Ishikawa (cell line): ENCODE data around the gene PTPRA.

Source experiments
- CEBPB ChIP-seq: IDR thresholded peaks from 2 replicates; pipeline ENCODE4 v1.6.1; 2012
- CREB1 ChIP-seq: IDR thresholded peaks from 2 replicates; pipeline ENCODE4 v1.6.1; 2012; ENCODE audit warnings: low read depth
- EGR1 ChIP-seq: IDR thresholded peaks from 2 replicates; pipeline ENCODE4 v1.6.1; 2012
- EP300 ChIP-seq: IDR thresholded peaks from 2 replicates; pipeline ENCODE4 v1.6.1; 2012; ENCODE audit warnings: borderline replicate concordance
- FOXM1 ChIP-seq: IDR thresholded peaks from 2 replicates; pipeline ENCODE4 v1.6.1; 2012; ENCODE audit warnings: low read depth, borderline replicate concordance
- MAX ChIP-seq: IDR thresholded peaks from 2 replicates; pipeline ENCODE4 v1.6.1; 2012
- NFIC ChIP-seq: IDR thresholded peaks from 2 replicates; pipeline ENCODE4 v1.6.1; 2012
- RAD21 ChIP-seq: IDR thresholded peaks from 2 replicates; pipeline ENCODE4 v1.6.1; 2012; ENCODE audit warnings: low read depth
- REST ChIP-seq: IDR thresholded peaks from 2 replicates; pipeline ENCODE4 v1.6.1; 2012; ENCODE audit warnings: low read depth, mild to moderate bottlenecking
- TAF1 ChIP-seq: IDR thresholded peaks from 2 replicates; pipeline ENCODE4 v1.6.1; 2012; ENCODE audit warnings: low read depth, mild to moderate bottlenecking
- TCF12 ChIP-seq: IDR thresholded peaks from 2 replicates; pipeline ENCODE4 v1.6.1; 2012; ENCODE audit warnings: low read depth
- TEAD4 ChIP-seq: IDR thresholded peaks from 2 replicates; pipeline ENCODE4 v1.6.1; 2012
- YY1 ChIP-seq: IDR thresholded peaks from 2 replicates; pipeline ENCODE4 v1.6.1; 2012; ENCODE audit warnings: low read depth
- ZBTB7A ChIP-seq: IDR thresholded peaks from 2 replicates; pipeline ENCODE4 v1.6.1; 2012; ENCODE audit warnings: low read depth
- TF ChIP-seq, protein P1 (sequence below): IDR thresholded peaks from 2 replicates; pipeline ENCODE4 v1.6.1; 2012

Gene PTPRA

GRCh38 chr20:2993250-2993649 lies 120.0 kb downstream of the PTPRA start:
- TF ChIP-seq NFIC: no peak
- no peak for TF ChIP-seq EGR1
- TF ChIP-seq, protein P1, sequence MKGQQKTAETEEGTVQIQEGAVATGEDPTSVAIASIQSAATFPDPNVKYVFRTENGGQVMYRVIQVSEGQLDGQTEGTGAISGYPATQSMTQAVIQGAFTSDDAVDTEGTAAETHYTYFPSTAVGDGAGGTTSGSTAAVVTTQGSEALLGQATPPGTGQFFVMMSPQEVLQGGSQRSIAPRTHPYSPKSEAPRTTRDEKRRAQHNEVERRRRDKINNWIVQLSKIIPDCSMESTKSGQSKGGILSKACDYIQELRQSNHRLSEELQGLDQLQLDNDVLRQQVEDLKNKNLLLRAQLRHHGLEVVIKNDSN: no peak

GRCh38 chr20:2995796-2996195 lies 122.5 kb downstream of the PTPRA start:
- no peak for TF ChIP-seq CEBPB
- no peak for TF ChIP-seq EP300
- TF ChIP-seq RAD21: no peak
- no peak for TF ChIP-seq NFIC
- no peak for TF ChIP-seq TAF1
- TF ChIP-seq, protein P1: no peak
- TF ChIP-seq CREB1: no peak
- no peak for TF ChIP-seq TCF12
- no peak for TF ChIP-seq ZBTB7A
- TF ChIP-seq FOXM1: no peak

DNA sequence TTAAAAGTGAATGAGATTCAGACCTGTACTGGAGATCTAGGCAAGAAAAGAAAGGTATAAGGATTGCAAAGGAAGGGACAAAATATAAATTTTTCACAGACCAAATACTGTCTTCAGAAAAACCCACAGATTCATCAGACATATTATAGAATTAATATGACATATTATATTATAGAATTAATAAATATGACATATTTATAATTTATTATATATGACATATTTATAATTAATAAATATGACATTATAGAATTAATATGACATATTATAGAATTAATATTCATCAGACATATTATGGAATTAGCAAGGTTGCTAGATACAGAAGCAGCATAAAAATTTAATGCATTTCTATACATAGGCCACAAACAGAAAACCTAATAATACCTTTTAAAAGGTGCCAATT lies 125.4 kb downstream of the PTPRA start:
- no peak for TF ChIP-seq ZBTB7A
- TF ChIP-seq CREB1: no peak
- TF ChIP-seq TEAD4: no peak
- no peak for TF ChIP-seq FOXM1
- TF ChIP-seq, protein P1: no peak
- TF ChIP-seq MAX: no peak
- TF ChIP-seq NFIC: no peak
- no peak for TF ChIP-seq YY1
- no peak for TF ChIP-seq EGR1
- TF ChIP-seq RAD21: no peak
- no peak for TF ChIP-seq CEBPB

DNA sequence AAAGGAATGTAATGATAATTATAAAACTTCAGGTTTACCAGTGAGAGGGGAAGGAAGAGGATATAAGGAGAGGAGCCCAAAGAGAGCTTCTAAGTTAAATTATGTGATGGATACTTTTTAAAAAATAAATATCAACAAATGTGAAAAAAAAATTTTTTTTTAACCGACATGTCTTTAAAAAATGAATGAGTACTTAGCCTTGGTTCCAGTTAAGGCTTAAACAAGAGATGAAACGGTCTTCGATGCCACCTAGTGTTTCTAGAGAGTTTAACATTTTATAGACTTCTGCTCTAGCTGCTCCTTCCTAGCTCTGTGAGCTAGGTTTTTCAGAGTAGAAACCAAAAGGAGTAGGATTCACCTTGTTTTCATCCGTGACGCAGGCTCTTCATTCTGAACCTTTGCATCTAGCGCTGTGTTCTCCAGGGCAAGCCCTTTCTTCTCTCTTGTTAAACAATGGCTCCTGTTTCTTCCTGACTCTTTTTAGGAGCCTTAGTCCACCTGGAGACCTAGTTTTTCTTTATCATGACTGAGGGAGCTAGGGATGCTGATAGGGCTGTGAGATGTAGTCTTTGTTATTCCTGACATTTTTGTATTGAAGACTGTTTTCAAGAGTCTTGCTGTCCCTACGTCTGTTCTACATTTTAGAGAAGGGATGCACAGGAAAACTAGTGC lies 127.7 kb downstream of the PTPRA start:
- TF ChIP-seq TCF12: no peak
- no peak for TF ChIP-seq CREB1
- no peak for TF ChIP-seq MAX

DNA sequence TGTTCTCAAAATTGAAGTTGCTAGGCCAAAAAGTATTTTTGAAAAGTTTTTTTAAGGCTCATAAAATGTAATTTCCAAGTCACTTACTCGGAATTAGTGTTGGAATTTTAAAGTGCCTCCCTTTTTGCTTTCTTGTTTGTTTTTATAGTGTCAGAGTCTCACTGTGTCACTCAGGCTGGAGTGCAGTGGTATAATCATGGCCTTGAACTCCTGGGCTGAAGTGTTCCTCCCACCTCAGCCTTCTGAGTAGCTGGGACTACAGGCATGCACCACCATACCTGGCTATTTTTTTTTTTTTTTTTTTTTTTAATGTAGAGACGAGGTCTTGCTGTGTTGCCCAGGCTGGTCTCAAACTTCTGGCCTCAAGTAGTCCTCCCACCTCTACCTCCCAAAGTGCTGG lies 130.1 kb downstream of the PTPRA start:
- TF ChIP-seq, protein P1: no peak
- no peak for TF ChIP-seq CEBPB
- TF ChIP-seq TAF1: no peak
- TF ChIP-seq YY1: no peak
- TF ChIP-seq NFIC: no peak
- no peak for TF ChIP-seq ZBTB7A
- no peak for TF ChIP-seq RAD21
- no peak for TF ChIP-seq FOXM1
- TF ChIP-seq TCF12: no peak

- TF ChIP-seq CEBPB (no peak), REST (no peak), MAX (no peak), TCF12 (no peak), FOXM1 (no peak), EGR1 (no peak), ZBTB7A (no peak), RAD21 (no peak), TEAD4 (no peak)
These were observed 137.9 kb downstream of the PTPRA start for GRCh38 chr20:3010985-3011723.

- TF ChIP-seq, protein P1: no peak
- TF ChIP-seq TEAD4 (no peak), MAX (no peak), YY1 (no peak), TCF12 (no peak), ZBTB7A (no peak), NFIC (no peak), FOXM1 (no peak), RAD21 (no peak), CEBPB (no peak), TAF1 (no peak), EGR1 (no peak), REST (no peak), EP300 (no peak), CREB1 (no peak)
These were observed 138.5 kb downstream of the PTPRA start for GRCh38 chr20:3011752-3012151.
